GM19025 (cell line): ENCODE data around the gene LUZP2.

Experiments used
- ATAC-seq: cut with Tn5 transposase; IDR thresholded peaks from one replicate; pipeline ENCODE4 v1.9.1; 2021; ENCODE audit warnings: mild to moderate bottlenecking, low read depth, moderate library complexity; ENCODE audit not compliant: unreplicated experiment

The LUZP2 gene

DNA sequence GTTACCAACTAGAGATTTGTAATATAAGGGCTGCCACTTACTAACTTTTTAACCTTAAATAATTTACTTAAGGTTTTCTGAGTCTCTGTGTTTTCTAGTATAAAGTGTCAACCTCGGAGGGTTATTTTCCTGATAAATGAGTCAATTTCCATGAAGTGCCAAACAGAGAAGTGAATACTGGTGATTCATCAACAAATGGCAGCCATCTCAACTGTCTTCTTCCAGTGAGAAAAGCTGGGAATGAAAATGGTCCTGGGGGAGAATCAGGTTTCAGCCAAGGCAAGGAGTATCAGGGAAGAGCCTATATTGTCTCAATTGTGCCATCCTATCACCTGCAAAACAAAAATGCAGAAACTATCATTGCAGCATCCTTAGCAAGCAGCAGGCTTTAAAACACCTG is 129.1 kb downstream of the LUZP2 start:
- no peak for ATAC-seq

DNA sequence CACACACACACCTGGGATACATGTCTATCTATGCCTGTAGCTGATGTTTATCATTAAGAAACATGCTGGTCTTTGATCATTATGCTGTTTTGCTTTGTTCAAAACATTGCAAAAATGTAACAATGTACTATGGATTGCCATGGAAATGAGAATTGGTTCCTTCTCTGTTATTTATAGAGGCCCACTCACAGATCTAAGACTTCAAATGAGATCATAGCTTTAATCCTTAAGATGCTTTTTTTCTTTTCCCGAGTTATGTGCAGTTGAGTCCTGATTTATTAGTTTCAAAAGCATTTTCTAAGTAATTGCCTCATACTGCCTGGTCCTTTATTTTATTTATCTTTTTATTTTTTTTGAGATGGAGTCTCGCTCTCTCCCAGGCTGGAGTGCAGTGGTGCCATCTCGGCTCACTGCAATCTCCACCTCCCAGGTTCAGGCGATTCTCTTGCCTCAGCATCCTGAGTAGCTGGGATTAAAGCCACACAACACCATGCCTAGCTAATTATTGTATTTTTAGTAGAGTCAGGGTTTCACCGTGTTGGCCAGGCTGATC is 131.4 kb downstream of the LUZP2 start:
- ATAC-seq = no peak

DNA sequence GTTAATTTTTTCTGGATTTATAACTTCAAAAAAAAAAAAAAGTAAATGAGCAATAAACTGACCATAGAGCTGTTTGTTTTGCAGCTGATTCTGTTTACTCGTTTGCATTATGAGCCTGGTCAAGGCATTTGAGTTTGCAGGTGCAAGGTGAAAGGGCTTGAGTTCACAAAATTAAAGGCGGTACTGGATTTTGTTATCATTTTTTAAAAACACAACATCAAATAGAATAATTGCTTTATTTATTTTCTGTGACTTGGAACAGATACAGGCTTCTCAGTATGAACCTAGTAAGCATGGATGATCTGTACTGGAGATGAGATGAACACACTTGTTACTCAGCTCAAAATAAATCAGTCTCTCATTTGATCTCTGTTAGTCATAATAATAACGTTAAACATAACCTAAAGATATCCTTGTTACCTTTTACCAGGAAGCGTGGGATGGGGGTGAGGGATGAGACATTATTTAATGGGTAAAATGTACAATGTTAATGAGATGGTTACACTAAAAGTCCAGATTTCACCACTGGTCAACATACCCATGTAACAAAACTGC is 137.8 kb downstream of the LUZP2 start:
- ATAC-seq = no peak

DNA sequence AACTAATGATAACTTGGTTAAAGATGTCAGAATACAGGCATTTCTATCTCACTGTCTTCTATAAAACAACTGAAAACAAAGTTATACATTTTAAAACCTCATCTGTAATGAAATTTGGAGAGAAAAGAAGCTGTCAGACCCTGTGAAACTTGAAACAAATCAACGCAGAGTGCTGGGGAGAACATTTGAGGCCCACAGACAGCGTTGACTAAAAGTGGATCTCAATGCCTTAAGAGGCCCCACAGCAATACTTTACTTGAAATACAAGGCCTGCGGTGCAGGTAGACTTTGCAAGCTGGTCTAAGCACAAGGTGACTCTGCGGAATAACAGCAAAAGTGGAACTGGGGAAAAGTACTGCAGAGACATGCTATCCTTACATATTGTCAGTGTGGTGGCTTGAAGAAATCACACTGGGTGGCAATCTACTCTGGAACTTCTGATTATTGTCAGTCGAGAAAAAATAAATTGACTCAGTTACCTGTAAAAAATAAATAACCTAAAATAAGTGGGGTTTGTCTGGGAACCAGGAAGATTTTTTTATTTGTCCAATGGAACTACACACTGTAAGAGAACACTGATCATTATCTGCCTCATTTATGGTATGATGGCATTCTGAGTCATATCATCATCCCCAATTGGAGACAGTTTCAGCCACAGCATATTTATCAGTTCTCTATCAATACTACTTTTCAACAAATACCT is 138.9 kb downstream of the LUZP2 start:
- no peak for ATAC-seq

DNA sequence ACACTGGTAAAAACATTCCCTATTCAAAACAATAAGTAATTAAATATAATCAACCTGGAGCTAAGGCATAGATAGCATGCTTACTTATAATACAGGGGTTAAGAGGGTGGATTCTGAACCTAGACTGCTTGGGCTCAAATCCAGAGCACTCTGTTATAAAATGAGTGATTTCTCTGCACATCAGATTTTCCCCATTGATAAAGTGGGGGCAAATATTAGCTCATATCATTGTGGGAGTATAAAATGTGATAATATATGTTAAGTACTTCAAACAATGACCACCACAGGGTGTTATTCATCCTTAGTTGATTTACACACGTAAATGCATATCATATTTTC is 139.4 kb downstream of the LUZP2 start:
- no peak for ATAC-seq

DNA sequence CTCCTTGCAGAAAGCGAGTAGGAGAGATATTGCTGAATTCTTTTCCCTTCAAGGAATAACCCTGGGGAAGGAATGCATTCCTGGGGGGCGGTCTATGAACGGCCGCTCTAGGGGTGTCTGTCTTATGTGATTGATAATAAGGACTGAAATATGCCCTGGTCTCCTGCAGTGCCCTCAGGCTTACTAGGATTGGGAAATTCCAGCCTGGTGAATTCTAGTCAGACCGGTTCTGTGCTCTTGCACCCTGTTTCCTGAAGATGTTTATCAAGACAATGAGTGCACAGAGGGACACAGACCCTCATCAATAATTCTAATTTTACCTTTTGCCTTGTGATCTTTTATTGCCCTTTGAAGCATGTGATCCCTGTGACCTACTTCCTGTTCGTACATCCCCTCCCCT is 140.7 kb downstream of the LUZP2 start:
- no peak for ATAC-seq

DNA sequence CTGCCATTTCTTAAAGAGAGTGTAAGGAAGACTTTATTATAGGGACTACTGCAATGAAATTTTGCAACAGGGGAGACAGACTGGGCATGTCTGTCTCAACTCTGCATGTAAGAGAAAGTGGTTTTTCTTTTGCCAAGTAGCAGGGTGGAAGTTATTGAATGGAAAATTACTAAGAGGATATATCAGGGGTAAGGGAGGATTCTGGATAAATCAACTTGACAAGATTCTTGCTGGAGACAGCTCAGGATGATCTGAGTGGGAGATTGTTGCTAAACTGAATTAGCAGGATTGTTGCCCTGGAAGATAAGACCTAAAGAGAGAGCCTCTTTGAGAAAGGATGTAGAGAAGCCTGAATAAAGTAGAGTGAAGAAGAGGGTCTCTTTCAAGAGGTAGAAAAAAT is 145.8 kb downstream of the LUZP2 start:
- ATAC-seq = no peak

DNA sequence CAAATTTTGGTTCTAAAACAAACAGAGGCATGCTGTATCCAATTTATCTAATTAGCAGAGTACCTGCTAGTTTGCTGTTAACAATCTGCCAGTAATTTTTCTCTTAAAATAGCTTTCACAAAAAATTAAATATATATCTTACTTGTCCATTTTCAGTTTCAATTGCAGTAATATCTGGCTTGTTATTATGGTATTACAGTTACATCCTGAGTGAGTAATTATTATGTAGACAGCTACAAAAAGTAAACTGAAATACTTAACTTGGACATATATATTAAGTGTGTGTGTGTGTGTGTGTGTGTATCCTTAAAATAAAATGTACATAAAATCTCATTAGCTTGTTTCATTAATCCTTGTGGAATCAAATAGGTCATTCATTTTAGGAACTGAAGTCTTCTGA is 148.7 kb downstream of the LUZP2 start:
- ATAC-seq = no peak

DNA sequence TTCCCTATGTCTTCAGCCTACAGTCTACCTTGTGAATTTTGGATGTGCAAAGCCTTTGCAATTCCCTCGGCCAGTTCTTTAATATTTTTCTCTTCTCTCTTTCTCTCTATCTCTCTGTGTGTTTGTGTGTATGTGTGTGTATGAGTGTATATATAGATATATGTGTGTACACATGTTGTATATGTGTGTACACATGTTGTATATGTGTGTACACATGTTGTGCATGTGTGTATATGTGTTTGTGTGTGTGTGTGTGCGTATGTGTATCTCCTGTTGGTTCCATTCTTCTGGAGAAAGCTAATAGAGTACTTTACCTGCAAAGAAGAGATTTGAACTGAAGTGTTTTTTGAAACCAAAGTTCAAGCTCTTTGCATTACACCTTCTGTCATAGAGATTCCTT is 155.0 kb downstream of the LUZP2 start:
- no peak for ATAC-seq

DNA sequence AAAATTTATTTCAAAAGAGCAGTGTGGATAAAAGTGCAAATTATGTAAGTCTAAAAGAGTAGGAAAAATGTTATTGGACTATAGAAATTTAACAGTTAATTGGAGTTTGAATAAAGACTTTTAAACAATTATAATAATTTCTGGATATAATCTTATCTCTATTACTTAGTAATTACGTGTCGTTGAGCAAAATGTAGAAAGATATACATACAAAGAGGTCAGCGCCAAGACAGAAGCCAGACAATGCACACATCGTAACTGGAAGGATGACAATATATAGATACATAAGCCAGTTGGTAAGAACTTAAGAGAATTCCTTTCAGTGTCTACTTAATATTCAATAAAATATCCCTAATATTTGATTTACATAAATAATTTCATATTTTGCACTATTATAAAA is 157.0 kb downstream of the LUZP2 start:
- no peak for ATAC-seq

DNA sequence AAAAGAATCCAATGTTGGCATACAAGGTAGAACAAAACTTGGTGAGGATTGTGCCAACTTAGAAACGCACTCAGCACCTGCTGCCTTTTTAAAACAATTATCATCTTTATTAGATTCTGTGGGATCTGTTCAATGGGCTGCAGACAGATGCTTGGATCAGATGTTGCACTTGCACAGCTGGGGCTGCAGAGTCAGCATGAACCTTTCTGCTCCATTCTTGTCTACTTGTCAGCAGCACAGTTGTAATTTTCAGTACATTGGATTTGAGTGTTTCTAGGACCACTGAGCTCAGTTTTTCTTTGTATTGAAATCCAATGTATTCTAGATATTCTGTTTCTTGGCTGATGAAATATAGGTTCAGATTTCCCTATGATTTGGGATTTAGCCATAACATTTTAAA is 164.5 kb downstream of the LUZP2 start:
- ATAC-seq = no peak

DNA sequence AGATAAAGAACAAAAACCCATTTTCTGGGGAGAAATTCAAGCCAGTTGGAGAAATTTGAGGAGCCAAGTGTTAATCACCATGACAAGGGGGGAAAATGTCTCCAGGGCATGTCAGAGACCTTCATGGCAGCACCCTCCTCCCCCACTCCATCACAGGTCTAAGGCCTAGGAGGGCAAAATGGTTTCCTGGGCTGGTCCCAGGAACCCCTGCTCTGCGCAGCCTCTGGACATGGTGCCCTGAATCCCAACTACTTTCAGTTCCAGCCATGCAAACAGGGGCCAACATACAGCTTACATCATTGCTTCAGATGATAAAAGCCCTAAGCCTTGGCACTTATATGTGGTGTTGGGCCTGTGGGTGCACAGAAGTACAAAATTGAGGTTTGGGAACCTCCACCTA is 167.5 kb downstream of the LUZP2 start:
- no peak for ATAC-seq

DNA sequence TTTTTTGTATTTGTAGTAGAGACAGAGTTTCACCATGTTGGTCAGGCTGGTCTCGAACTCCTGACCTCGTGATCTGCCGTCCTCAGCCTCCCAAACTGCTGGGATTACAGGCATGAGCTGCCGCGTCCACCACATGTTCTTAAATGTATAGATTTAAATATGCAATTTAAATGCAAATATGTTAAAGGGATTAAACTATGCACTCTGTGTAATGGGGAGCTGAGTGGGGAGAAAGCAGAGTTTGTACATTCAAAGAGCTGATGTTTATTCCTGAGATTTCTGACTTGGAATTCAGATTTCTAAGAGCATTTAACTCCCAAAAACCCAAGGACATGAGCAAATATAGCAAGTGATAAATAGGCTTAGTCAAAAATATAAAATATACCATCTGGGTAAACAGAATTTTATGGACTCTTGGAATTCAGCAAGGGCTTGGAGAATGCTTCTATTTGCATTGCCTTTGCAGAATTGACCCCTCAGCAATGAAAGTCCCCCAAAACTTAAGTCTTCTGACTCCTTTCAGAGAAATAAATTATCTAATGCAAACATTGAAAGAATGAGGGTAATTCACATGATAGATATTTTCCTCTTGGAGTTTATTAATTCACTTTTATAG is 170.6 kb downstream of the LUZP2 start:
- no peak for ATAC-seq

DNA sequence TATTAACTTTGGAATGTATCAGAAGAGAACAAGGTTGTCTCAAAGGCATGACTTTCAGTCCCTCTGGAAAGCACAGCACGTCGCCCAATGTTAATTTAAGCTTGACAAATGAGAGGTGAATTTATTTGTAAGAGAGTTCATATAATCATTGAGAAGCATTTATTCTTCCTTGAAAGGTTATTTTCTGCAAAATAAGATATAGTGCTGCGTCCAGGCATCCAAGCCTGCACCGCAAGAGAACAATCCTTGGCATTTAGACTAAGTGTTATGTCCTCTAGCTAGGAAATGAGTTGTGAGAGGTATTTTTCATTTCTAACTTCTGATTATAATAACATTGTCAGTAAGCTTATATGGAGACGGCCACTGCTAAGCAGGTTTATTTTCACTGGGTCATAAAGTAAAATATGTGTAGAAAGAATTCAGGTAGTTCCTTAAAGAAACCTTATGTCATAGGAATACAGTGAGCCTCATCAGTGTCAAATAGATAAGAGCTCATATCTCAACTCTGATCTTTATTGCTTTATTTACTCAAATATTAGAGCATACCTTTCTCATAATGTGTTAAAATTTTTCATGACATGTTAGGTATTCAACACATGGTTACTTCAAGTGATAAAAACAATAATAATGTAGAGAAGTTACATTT is 182.0 kb downstream of the LUZP2 start:
- no peak for ATAC-seq

DNA sequence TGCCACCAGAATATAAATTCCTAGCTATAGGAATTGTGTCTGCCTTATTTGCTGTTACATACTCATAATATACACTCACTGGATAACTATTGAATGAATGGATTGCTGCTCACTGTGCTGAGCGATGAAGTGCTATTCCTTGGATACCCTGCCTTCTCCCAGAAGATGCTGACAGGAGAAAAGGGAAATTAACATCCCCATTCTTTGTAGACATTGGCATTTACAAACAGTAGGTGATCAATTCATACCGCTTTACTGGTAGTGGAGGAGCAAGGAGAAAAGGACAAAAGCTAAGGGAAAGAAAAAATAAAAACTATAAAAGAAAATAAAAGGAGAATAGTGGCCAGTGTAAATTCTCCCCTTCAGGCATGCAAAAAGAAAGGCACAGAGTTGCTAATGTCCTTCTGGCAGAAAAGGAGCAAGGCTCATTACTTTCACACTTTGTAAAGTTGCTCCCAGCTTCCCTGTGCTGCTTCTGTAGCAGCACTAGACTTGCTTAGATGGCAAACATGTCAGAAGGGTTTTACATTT is 183.0 kb downstream of the LUZP2 start:
- no peak for ATAC-seq

DNA sequence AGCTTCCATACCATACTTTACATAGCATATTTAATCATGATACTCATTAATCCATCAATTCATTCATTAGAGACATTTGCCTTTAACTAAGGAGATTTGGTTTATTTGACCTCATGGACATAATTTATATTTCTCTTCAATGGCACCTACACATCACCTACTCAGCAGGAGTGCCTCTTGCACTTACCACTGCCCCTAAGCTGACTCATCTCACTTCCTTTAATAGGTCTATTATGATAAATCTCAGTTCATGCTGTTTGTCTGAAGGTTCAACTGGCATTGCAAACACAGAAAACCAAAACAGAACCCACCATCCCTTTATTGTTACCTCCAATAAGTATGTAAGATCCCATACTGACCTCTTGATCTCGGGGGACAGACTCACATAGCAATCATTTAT is 186.7 kb downstream of the LUZP2 start:
- ATAC-seq = no peak

DNA sequence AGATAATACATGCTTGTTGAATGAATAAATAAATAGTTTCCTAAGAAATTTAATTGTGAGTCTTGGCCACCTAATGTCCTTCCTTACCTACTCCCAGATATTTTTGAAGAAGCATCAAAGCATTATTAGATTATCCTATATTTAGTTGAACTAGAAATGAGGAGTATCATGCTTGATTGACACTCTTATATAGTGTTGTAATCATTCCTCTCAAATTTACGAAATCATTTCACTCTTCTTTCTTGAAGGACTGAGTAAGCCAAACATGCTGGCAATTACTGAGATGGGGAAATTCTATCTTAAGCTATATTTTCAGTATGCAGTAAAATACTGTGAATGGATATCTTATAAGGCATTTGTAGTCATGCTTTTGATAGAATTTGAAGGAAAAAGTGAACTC is 189.0 kb downstream of the LUZP2 start:
- no peak for ATAC-seq

DNA sequence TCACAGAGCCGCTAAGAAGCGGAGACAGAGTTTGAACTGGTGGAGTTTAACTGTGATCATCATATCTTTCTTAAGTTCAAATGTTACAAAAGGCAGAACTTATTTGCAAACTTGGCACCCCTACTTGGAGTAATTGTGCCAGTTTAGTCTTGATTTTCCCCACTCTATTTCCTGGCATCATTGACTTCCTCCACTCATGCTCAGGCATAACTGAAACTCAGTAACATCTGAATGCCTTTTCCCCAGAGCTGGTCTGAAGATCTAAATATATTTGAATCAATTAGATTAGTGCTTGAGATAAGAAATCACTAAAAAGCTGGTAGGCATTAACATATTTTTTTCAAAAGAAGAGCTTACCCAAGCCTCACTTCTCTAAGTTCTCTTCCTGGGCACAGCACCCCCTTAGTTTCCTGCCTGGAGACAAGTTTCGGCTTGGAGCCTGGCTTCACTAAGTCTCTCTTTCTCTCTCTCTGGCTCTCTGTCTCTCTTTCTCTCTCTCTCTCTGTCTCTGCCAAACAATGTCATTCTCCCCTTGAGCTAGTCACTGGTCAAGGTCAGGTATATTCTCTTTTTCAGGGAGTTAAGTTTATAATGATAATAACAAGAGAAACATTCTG is 190.8 kb downstream of the LUZP2 start:
- ATAC-seq = no peak

DNA sequence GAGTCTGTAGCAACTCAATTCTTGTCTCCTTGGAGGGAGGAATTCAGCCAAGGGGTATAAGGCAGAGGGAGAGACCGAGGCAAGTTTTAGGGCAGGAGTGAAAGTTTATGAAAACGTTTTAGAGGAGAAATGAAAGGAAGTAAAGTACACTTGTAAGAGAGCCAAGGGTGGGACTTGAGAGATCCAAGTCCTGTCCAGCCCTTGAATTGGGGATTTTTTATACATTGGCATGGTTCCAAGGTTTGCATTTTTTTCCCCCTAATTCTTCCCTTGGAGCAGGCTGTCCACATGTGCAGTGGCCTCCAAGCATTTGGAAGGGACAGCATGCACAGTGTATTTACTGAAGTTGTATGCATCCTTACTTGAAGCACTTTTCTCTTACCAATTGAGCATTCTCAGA is 192.1 kb downstream of the LUZP2 start:
- no peak for ATAC-seq

DNA sequence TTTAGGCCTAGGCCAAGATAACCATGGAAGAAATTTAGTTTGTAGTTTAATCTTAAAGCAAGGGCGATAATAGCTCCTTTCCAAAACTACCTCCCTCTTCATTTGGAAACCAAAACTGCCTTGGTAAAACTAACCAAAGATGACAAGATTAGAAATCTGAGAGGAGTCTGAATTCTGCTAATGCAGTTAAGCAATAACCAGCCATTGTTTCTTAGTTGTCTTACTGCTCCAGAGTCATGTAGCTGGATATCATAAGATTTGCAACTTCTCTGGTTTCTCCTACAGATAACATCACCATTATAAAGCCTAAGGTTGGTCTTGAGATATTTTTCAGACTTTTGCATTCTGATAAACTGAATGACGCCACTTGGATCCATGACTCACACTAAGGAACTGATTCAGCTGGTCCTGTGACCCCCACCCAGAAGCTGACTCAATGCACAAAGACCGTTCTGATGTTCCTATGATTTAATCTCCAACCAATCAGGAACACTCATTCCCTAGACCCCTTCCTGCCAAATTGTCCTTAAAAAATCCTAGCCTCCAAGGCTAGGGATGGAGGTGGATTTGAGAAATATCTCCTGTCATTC is 200.8 kb downstream of the LUZP2 start:
- no peak for ATAC-seq

DNA sequence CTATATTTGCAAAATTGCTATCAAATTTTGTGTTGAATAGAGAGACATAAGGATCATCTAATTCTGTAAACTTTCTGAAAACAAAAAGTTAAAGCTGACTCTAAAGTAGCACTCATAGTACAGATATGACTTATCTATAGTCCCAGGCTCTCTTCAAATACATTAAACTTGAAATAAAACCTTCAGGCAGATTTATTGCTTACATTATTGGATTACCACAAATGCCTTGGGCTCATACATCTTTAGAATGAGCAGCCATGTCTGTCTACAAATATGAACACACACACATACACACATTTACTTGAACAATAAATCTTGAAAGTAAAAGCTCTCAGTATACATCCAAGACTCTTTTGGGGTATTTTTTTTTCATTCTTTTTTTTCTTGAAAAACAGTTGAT is 207.9 kb downstream of the LUZP2 start:
- ATAC-seq = no peak
